WTC11 (cell line): ENCODE results near the gene SCUBE1. TPM values are rescaled to one million over a fixed set of nuclear protein-coding genes. Genes with fewer than 3 reads are reported as not detected.
A peak's percentile ranks its signal among the peaks of the same experiment; 100 is the strongest.

Source experiments
- ATAC-seq: fragments of 200-7000 bp; cut with Tn5 transposase; 2 replicates; pipeline ENCODE4 v1.10.0; 2021; ENCODE audit warnings: mild to moderate bottlenecking, moderate library complexity
- CTCF ChIA-PET: fragments of 300-600 bp; sonication (Branson Sonifier 250); formaldehyde crosslinking; loops from one replicate; lab custom pipeline; 2021; ENCODE audit warnings: antibody characterized with exemption; lab: Charles Lee
- POLR2A ChIA-PET: fragments of 350-600 bp; sonication (Branson Sonifier 250); formaldehyde crosslinking; loops from one replicate; lab custom pipeline; 2021; ENCODE audit warnings: antibody characterized with exemption; lab: Charles Lee
- DNase-seq: peaks from one replicate; pipeline ENCODE4 v3.0.0; 2021; ENCODE audit warnings: low spot score
- H3K27ac Mint-ChIP-seq: 2 replicates; pipeline ENCODE4 v1.8.0; 2021; ENCODE audit warnings: mixed read lengths
- H3K27me3 Mint-ChIP-seq: 2 replicates; pipeline ENCODE4 v1.8.0; 2021; ENCODE audit warnings: low read depth, mild to moderate bottlenecking, moderate library complexity, mixed read lengths
- H3K36me3 Mint-ChIP-seq: 2 replicates; pipeline ENCODE4 v1.8.0; 2021; ENCODE audit warnings: mixed read lengths
- H3K4me1 Mint-ChIP-seq: 2 replicates; pipeline ENCODE4 v1.8.0; 2022; ENCODE audit warnings: mixed read lengths
- H3K4me3 Mint-ChIP-seq: 2 replicates; pipeline ENCODE4 v1.8.0; 2021; ENCODE audit warnings: mild to moderate bottlenecking, moderate library complexity, mixed read lengths
- H3K9me3 Mint-ChIP-seq: 2 replicates; pipeline ENCODE4 v1.8.0; 2021; ENCODE audit warnings: mixed read lengths
- ATF3 ChIP-seq: sonication (generic); formaldehyde crosslinking; conservative IDR thresholded peaks from 2 replicates; pipeline ENCODE4 v1.8.1; 2022; ENCODE audit warnings: mild to moderate bottlenecking, missing genetic modification reagents
- CTCF ChIP-seq: fragments of 200-600 bp; IDR thresholded peaks from 2 replicates; pipeline ENCODE4 v1.8.0; 2022; ENCODE audit warnings: antibody characterized with exemption
- MAX ChIP-seq: sonication (generic); formaldehyde crosslinking; IDR thresholded peaks from 2 replicates; pipeline ENCODE4 v1.8.0; 2022; ENCODE audit warnings: mild to moderate bottlenecking, missing genetic modification reagents
- MXD4 ChIP-seq: fragments of 250-450 bp; sonication (Bioruptor Pico); IDR thresholded peaks from 2 replicates; pipeline ENCODE4 v1.8.0; 2021; ENCODE audit warnings: mild to moderate bottlenecking, moderate library complexity, borderline replicate concordance
- RORB ChIP-seq: fragments of 250-450 bp; sonication (Bioruptor Pico); IDR thresholded peaks from 2 replicates; pipeline ENCODE4 v1.9.0; 2021; ENCODE audit warnings: mild to moderate bottlenecking
- TP53 ChIP-seq: sonication (generic); formaldehyde crosslinking; IDR thresholded peaks from 2 replicates; pipeline ENCODE4 v1.8.1; 2023; ENCODE audit warnings: mild to moderate bottlenecking, missing genetic modification reagents
- ZBTB43 ChIP-seq: sonication (generic); formaldehyde crosslinking; IDR thresholded peaks from 2 replicates; pipeline ENCODE4 v1.8.1; 2023; ENCODE audit warnings: mild to moderate bottlenecking, missing genetic modification reagents
- ZNF317 ChIP-seq: sonication (generic); formaldehyde crosslinking; IDR thresholded peaks from 2 replicates; pipeline ENCODE4 v1.8.1; 2023; ENCODE audit warnings: low read depth, mild to moderate bottlenecking, moderate library complexity, missing genetic modification reagents, borderline replicate concordance
- ZNF532 ChIP-seq: fragments of 250-450 bp; sonication (Bioruptor Pico); IDR thresholded peaks from 2 replicates; pipeline ENCODE4 v1.9.0; 2021; ENCODE audit warnings: mild to moderate bottlenecking, borderline replicate concordance
- total RNA-seq: library from RNA; stranded (reverse); gene quantifications from 3 replicates; pipeline ENCODE4 v1.2.3, GENCODE V29; 2021

Gene SCUBE1
- total RNA-seq, 1 experiment from 2014 or later = 6.9 TPM

- TF ChIP-seq ZNF532 (CRISPR knock-in tag) (no peak), TP53 (CRISPR knock-in tag) (no peak), RORB (CRISPR knock-in tag) (no peak), ATF3 (CRISPR knock-in tag) (no peak), MXD4 (CRISPR knock-in tag) (no peak), MAX (CRISPR knock-in tag) (no peak), ZNF317 (CRISPR knock-in tag) (no peak), ZBTB43 (CRISPR knock-in tag) (no peak)
Measured at GRCh38 chr22:43274595-43275240, 68.5 kb downstream of the SCUBE1 start (continued).

GRCh38 chr22:43273902-43274484, 69.2 kb downstream of the SCUBE1 start:
- H3K9me3 Mint-ChIP-seq = no peaks in the 10 kb centered on the region
- no peaks in the 10 kb centered on the region for H3K27me3 Mint-ChIP-seq
- no peak overlapping the region for H3K4me3 Mint-ChIP-seq

More at GRCh38 chr22:43273902-43274484, 69.2 kb downstream of the SCUBE1 start:
- DNase-seq = peak; percentile 70
- peak; percentile 60 for ATAC-seq
- POLR2A ChIA-PET = interaction anchor here (0.7 kb wide), 1 partner anchor 107 kb away, joined by 3 read pairs; no protein-coding TSS in a partner anchor
- Mint-ChIP-seq H3K36me3 (no peaks in the 10 kb centered on the region), H3K4me1 (peaks cover 51% of the 10 kb centered on the region), H3K27ac (no peak overlapping the region)
- TF ChIP-seq MAX (CRISPR knock-in tag) (no peak), CTCF (peak; percentile 61; the same call in 1 of the 2 replicates)
- TF ChIP-seq, all 79 proteins: peak for 1
- CTCF ChIA-PET = interaction anchor here (0.6 to 15.6 kb wide), 40 partner anchors 9 to 290 kb away, joined by 3 to 486 read pairs (median 7); partner anchors contain the start of gene SCUBE1
